T-helper 1 cell treated with Interleukin-12 subunit alpha and Interleukin-12 subunit beta and Interleukin-4 antibody, amounts not matched to agents 30 ng/mL and 1 ng/mL, for 36 hours (primary cell): Measurements from ENCODE around the gene FGF19. TPM values are rescaled to one million over a fixed set of nuclear protein-coding genes. Genes with fewer than 3 reads are reported as not detected.

Source experiments
- intact Hi-C: fragments of 100-400 bp; cut with micrococcal nuclease; formaldehyde crosslinking; loops from one replicate; pipeline ENCODE4 v1.15.1; 2024
- total RNA-seq: library from RNA; stranded (reverse); gene quantifications from 2 replicates; pipeline ENCODE4 v1.2.3, GENCODE V29; 2022

Gene FGF19
- total RNA-seq, 1 donor from 2014 or later = not detected

- intact Hi-C loops = no loop called here
These were observed 14.3 kb upstream of the FGF19 start for GRCh38 chr11:69718147-69718546.

- intact Hi-C loops = no loop called here
These were observed 13.3 kb upstream of the FGF19 start for GRCh38 chr11:69716891-69717747.

- intact Hi-C loops = no loop called here
These were observed 12.3 kb upstream of the FGF19 start for GRCh38 chr11:69716099-69716498.

- intact Hi-C loops = no loop called here
These were observed 11.6 kb upstream of the FGF19 start for GRCh38 chr11:69715446-69715845.

- intact Hi-C loops = no loop called here
These were observed 8.3 kb upstream of the FGF19 start for GRCh38 chr11:69711822-69712801.

GRCh38 chr11:69708736-69709401 is 5.0 kb upstream of the FGF19 start:
- intact Hi-C loops = loop anchor here (5.0 kb wide), 1 partner anchor 108 kb away; the partner anchor contains the start of gene FGF3

GRCh38 chr11:69707176-69707575 is 3.4 kb upstream of the FGF19 start:
- intact Hi-C loops = loop anchor here (5.0 kb wide), 1 partner anchor 110 kb away; the partner anchor contains the start of gene FGF3

GRCh38 chr11:69705901-69706787 is 2.3 kb upstream of the FGF19 start:
- intact Hi-C loops = loop anchor here (5.0 kb wide), 1 partner anchor 111 kb away; the partner anchor contains the start of gene FGF3

GRCh38 chr11:69705351-69705811 is 1.6 kb upstream of the FGF19 start:
- intact Hi-C loops = loop anchor here (5.0 kb wide), 1 partner anchor 112 kb away; the partner anchor contains the start of gene FGF3

GRCh38 chr11:69704508-69705253 is 859 bp upstream of the FGF19 start:
- intact Hi-C loops = loop anchor here (5.0 kb wide), 2 partner anchors 62 to 113 kb away; partner anchors contain the start of genes CCND1 and FGF3

- intact Hi-C loops = loop anchor here (5.0 kb wide), 1 partner anchor 61 kb away; the partner anchor contains the start of gene CCND1
These were observed 412 bp downstream of the FGF19 start for GRCh38 chr11:69703453-69703767.

GRCh38 chr11:69702769-69703452 is 911 bp downstream of the FGF19 start:
- intact Hi-C loops = loop anchor here (5.0 kb wide), 1 partner anchor 61 kb away; the partner anchor contains the start of gene CCND1

GRCh38 chr11:69702239-69702691 is 1.6 kb downstream of the FGF19 start:
- intact Hi-C loops = loop anchor here (5.0 kb wide), 1 partner anchor 60 kb away; the partner anchor contains the start of gene CCND1

GRCh38 chr11:69700278-69701140 is 3.3 kb downstream of the FGF19 start:
- intact Hi-C loops = loop anchor here (5.0 kb wide), 1 partner anchor 58 kb away; the partner anchor contains the start of gene CCND1

GRCh38 chr11:69699213-69699612 is 4.6 kb downstream of the FGF19 start:
- intact Hi-C loops = loop anchor here (5.0 kb wide), 1 partner anchor 237 kb away; no protein-coding TSS in a partner anchor

- intact Hi-C loops = loop anchor here (5.0 kb wide), 1 partner anchor 236 kb away; no protein-coding TSS in a partner anchor
These were observed 5.5 kb downstream of the FGF19 start for GRCh38 chr11:69698362-69698761.

- intact Hi-C loops = loop anchor here (5.0 kb wide), 1 partner anchor 236 kb away; no protein-coding TSS in a partner anchor
These were observed 6.0 kb downstream of the FGF19 start for GRCh38 chr11:69697861-69698260.
